Osteoblast (primary cell): ENCODE data around the gene BORCS8. TPM values are rescaled to one million over a fixed set of nuclear protein-coding genes. Genes with fewer than 3 reads are reported as not detected.

Experiments
- DNase-seq: peaks from one replicate; pipeline ENCODE4 v3.0.0; 2011; ENCODE audit warnings: low spot score, mixed read lengths; ENCODE audit not compliant: insufficient read length; ENCODE audit errors: missing footprints
- H2AFZ ChIP-seq: 2 replicates; pipeline ENCODE4 v1.6.0; 2011; ENCODE audit warnings: mild to moderate bottlenecking, low read length
- H3K27ac ChIP-seq: 2 replicates; pipeline ENCODE4 v1.5.1; 2011; ENCODE audit warnings: mild to moderate bottlenecking, low read depth, low read length, moderate library complexity
- H3K27me3 ChIP-seq: 2 replicates; pipeline ENCODE4 v1.6.0; 2012; ENCODE audit warnings: mild to moderate bottlenecking, control low read depth, inconsistent platforms, low read length, moderate library complexity; ENCODE audit not compliant: insufficient read depth
- H3K36me3 ChIP-seq: 2 replicates; pipeline ENCODE4 v1.5.1; 2011; ENCODE audit warnings: mild to moderate bottlenecking, low read length, control low read depth, moderate library complexity; ENCODE audit not compliant: insufficient read depth
- H3K4me1 ChIP-seq: 2 replicates; pipeline ENCODE4 v1.5.1; 2011; ENCODE audit warnings: mild to moderate bottlenecking, low read length, control low read depth, moderate library complexity; ENCODE audit not compliant: insufficient read depth
- H3K4me2 ChIP-seq: 2 replicates; pipeline ENCODE4 v1.6.0; 2011; ENCODE audit warnings: mild to moderate bottlenecking, low read length; ENCODE audit not compliant: insufficient read depth
- H3K4me3 ChIP-seq: fragments of 200-600 bp; sonication (generic); 3 replicates; pipeline ENCODE4 v1.5.1; 2012; ENCODE audit warnings: mild to moderate bottlenecking, low read length, inconsistent platforms; ENCODE audit not compliant: insufficient read depth
- H3K79me2 ChIP-seq: 2 replicates; pipeline ENCODE4 v1.6.0; 2012; ENCODE audit warnings: mild to moderate bottlenecking, low read length, control low read depth, inconsistent platforms; ENCODE audit not compliant: insufficient read depth
- H3K9me3 ChIP-seq: 2 replicates; pipeline ENCODE4 v1.5.1; 2011; ENCODE audit warnings: low read depth, low read length, control low read depth
- H4K20me1 ChIP-seq: 2 replicates; pipeline ENCODE4 v1.6.0; 2012; ENCODE audit warnings: mild to moderate bottlenecking, low read length, control low read depth; ENCODE audit not compliant: insufficient read depth
- total RNA-seq: library from RNA; depleted of rRNA; stranded (reverse); fragments of >200 nt; gene quantifications from 2 replicates; pipeline ENCODE4 v1.2.3, GENCODE V29; 2012
- TF ChIP-seq, protein P1 (sequence below): IDR thresholded peaks from 2 replicates; pipeline ENCODE4 v1.5.1; 2011; ENCODE audit warnings: mild to moderate bottlenecking, low read depth, low read length, moderate library complexity; ENCODE audit errors: extremely low read depth

Gene BORCS8
- total RNA-seq, 1 donor = 17.4 TPM

DNA sequence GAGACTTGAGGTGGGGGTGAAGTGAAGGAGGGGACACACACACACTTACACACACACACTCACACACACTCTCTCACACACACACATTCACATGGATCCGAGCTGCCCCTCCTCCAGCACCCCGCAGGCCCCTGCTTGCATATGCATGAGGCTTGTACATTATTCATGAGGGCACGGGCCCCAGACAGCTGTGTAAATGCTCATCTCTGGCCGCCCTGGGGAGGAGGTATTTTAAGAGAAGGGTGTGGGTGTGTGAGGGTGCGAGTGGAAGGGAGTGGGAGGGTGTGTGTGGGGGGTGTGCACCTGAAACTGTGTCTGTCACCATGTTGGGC lies 22.2 kb upstream of the BORCS8 start:
- peak; percentile 49 for DNase-seq
- no peaks in the 10 kb centered on the region for H3K4me1 ChIP-seq
- H3K27ac ChIP-seq = no peak overlapping the region

DNA sequence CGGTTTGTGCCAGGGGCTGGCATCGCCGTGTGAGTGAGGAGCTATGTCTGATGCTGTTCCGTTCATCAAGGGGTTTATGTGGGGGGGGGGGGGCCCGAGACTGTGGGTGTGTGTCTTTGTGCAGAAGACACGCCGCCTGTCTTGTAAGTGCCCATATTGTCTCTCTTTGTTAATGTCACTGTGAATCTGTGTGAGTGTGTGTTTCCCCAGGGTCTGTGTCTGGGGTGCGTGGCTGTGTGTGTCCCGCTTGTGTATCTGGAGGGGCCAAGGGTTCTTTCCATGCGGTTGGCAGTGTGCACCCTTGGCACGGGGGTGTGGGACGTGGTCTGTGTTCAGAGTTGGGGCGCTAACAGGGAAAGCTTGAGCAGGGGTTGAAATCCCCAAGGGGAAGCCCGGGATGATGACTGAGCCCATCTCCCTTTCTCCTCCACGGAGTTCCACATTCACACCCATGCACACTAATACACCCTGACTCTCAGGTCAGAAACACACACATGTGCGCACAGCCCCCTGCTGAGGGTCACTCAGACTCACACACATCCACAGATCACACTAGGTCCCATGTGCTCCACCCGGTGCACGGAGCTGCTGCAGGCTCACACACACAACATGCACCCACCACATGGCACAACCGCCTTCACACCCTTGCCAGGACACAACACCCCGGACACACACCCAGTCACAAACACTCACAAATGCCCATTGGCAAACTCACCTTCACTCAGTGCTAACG lies 21.6 kb upstream of the BORCS8 start:
- H3K27me3 ChIP-seq = peaks cover 24% of the 10 kb centered on the region
- H3K36me3 ChIP-seq = no peaks in the 10 kb centered on the region
- no peak overlapping the region for H3K27ac ChIP-seq
- DNase-seq = peak; percentile 48
- H4K20me1 ChIP-seq = peaks cover 7% of the 10 kb centered on the region
- TF ChIP-seq, protein P1, sequence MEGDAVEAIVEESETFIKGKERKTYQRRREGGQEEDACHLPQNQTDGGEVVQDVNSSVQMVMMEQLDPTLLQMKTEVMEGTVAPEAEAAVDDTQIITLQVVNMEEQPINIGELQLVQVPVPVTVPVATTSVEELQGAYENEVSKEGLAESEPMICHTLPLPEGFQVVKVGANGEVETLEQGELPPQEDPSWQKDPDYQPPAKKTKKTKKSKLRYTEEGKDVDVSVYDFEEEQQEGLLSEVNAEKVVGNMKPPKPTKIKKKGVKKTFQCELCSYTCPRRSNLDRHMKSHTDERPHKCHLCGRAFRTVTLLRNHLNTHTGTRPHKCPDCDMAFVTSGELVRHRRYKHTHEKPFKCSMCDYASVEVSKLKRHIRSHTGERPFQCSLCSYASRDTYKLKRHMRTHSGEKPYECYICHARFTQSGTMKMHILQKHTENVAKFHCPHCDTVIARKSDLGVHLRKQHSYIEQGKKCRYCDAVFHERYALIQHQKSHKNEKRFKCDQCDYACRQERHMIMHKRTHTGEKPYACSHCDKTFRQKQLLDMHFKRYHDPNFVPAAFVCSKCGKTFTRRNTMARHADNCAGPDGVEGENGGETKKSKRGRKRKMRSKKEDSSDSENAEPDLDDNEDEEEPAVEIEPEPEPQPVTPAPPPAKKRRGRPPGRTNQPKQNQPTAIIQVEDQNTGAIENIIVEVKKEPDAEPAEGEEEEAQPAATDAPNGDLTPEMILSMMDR = no peak
- no peak overlapping the region for H3K4me2 ChIP-seq
- no peak overlapping the region for H3K4me3 ChIP-seq
- H2AFZ ChIP-seq = no peak overlapping the region
- no peaks in the 10 kb centered on the region for H3K79me2 ChIP-seq
- no peaks in the 10 kb centered on the region for H3K9me3 ChIP-seq
- H3K4me1 ChIP-seq = no peaks in the 10 kb centered on the region

More for the DNA sequence above, 22.2 kb upstream of the BORCS8 start:
- Histone ChIP-seq H3K27me3 (peaks cover 24% of the 10 kb centered on the region), H2AFZ (no peak overlapping the region), H3K79me2 (no peaks in the 10 kb centered on the region), H4K20me1 (peaks cover 7% of the 10 kb centered on the region), H3K9me3 (no peaks in the 10 kb centered on the region), H3K4me3 (no peak overlapping the region), H3K36me3 (no peaks in the 10 kb centered on the region), H3K4me2 (no peak overlapping the region)
- TF ChIP-seq, protein P1 = no peak

DNA sequence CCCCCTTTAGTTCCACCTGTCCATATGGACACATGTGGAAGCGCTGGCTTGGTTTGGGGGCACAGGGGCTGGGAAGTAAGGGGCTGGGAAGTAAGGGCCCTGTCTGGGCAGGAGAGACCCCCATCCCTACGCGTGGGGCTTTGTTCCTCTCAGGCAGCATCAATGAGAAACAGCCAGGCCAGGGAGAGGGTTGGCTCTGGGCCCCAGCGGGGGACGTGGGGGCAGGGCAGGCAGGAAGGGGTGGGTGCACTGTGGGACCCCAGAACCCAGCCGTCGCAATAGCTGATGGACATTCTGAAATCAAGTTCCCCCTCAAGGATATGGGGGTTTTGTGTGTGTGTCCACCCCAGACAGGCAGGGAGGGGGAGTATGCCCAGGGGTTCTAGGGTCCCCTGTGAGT lies 21.0 kb upstream of the BORCS8 start:
- Histone ChIP-seq H3K36me3 (no peaks in the 10 kb centered on the region), H3K4me2 (no peak overlapping the region), H3K4me3 (no peak overlapping the region), H4K20me1 (peaks cover 7% of the 10 kb centered on the region), H3K4me1 (no peaks in the 10 kb centered on the region), H3K9me3 (no peaks in the 10 kb centered on the region), H3K27me3 (peaks cover 24% of the 10 kb centered on the region), H3K27ac (no peak overlapping the region), H3K79me2 (no peaks in the 10 kb centered on the region), H2AFZ (no peak overlapping the region)
- DNase-seq = peak; percentile 66
- TF ChIP-seq, protein P1 = no peak

DNA sequence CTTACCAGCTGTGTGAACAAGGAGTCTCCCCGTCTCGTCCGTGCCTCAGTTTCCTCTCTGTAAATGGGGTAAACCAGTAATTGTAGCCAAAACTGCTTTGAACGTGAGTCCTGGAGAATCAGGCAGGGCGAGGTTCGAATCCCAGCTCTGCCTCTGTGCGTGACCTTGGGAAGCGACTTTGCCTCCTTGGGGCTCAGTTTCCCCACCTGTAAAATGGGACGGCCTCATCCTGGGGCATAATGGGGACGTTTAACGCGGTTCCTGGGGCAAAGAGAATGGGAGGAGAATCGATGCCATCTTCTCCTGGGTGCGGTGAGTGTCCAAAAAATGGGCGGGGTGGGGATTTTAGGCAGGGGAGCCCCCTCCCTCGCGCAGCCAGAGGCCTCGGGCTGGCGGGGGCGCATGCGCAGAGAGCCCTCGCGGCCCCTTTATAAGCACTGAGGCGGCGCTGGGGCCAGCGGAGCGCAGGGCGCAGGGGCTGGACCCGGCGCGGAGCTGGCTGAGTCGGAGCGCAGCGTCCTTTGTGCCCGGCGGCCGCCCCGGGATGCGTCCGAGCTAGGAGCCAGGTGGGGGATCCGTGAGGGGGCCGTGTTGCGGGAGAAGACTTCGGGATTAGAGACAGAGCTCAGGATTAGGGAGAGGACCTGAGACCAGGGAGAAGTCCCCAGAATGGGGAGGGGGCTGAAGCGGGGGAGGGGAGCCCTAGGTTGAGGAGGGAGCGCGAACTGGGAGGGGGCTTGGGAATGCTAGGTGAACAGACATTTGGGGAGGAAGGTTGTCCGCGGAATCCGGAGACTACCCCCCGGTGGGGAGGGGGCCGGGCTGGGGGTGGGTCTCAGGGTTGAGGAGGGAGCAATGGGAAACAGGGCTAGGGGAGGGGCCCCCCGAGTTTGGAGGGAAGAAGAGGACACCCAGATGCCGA lies 19.8 kb upstream of the BORCS8 start, which contains the start of gene NCAN:
Gene NCAN (plus strand): TSS at position 460 of the 922 bp plus-strand sequence. CDS start 4,996 bp downstream, outside the sequence.
- DNase-seq = peak; percentile 37
- Histone ChIP-seq H3K4me1 (no peaks in the 10 kb centered on the region), H3K27ac (no peak within 1 kb of the TSS), H3K79me2 (no peaks in the 10 kb centered on the region), H4K20me1 (peaks cover 7% of the 10 kb centered on the region), H3K4me2 (no peak within 1 kb of the TSS), H3K27me3 (peaks cover 24% of the 10 kb centered on the region), H3K9me3 (no peaks in the 10 kb centered on the region), H2AFZ (no peak within 1 kb of the TSS), H3K36me3 (no peaks in the 10 kb centered on the region), H3K4me3 (no peak within 1 kb of the TSS)
- TF ChIP-seq, protein P1 = no peak
